T-helper 1 cell (primary cell): Measurements from ENCODE around the gene CGB3.
"Not testable (repeated sequence)": the region's sequence is repeated elsewhere in the genome, so short reads cannot be mapped to it uniquely, and the experiment has no call there.

Experiments used
- DNase-seq, 5 donors: peaks; one replicate each; pipeline ENCODE4 v3.0.0-alpha.2; 2012 to 2020

CGB3 gene

GRCh38 chr19:49042177-49042576 is 18.0 kb upstream of the CGB3 start:
- DNase-seq: no peak

GRCh38 chr19:49039736-49040135 is 15.6 kb upstream of the CGB3 start:
- not testable (repeated sequence) for DNase-seq

- DNase-seq: not testable (repeated sequence)
These were observed 14.6 kb upstream of the CGB3 start for GRCh38 chr19:49038557-49039276.

GRCh38 chr19:49038111-49038510 is 14.0 kb upstream of the CGB3 start:
- not testable (repeated sequence) for DNase-seq

GRCh38 chr19:49036815-49037214 is 12.7 kb upstream of the CGB3 start, which contains the start of gene CGB1:
CGB1 (minus strand) TSS chr19:49036895; CDS start chr19:49036711, 184 bp downstream.
- DNase-seq: peak in 1 of 5 donors; percentile 57

GRCh38 chr19:49031642-49032301 is 7.6 kb upstream of the CGB3 start, which contains the start of gene CGB2:
CGB2 (plus strand) TSS chr19:49031890; CDS start chr19:49032096, 206 bp downstream.
- DNase-seq: peak in 3 of 5 donors; percentile 25 to 77 (median 40)

- DNase-seq: not testable (repeated sequence)
These were observed 6.2 kb upstream of the CGB3 start for GRCh38 chr19:49030323-49030722.

GRCh38 chr19:49029749-49030148 is 5.6 kb upstream of the CGB3 start:
- DNase-seq: not testable (repeated sequence)

GRCh38 chr19:49028686-49029085 is 4.6 kb upstream of the CGB3 start:
- DNase-seq: not testable (repeated sequence)

- DNase-seq: not testable (repeated sequence)
These were observed 1.5 kb upstream of the CGB3 start for GRCh38 chr19:49025599-49025998.

GRCh38 chr19:49025088-49025487 is 955 bp upstream of the CGB3 start:
- not testable (repeated sequence) for DNase-seq

- no peak for DNase-seq
These were observed 2.0 kb downstream of the CGB3 start for GRCh38 chr19:49022116-49022515.

GRCh38 chr19:49020931-49021895 is 2.9 kb downstream of the CGB3 start:
- DNase-seq: no peak

GRCh38 chr19:49020342-49020741 is 3.8 kb downstream of the CGB3 start:
- DNase-seq: no peak

- DNase-seq: peak; percentile 41 to 60 (median 51)
These were observed 4.7 kb downstream of the CGB3 start for GRCh38 chr19:49019242-49019932.

- DNase-seq: not testable (repeated sequence)
These were observed 5.5 kb downstream of the CGB3 start for GRCh38 chr19:49018388-49019241.

GRCh38 chr19:49017666-49018351 is 6.3 kb downstream of the CGB3 start:
- peak; percentile 42 to 61 (median 56) for DNase-seq

- DNase-seq: no peak
These were observed 7.0 kb downstream of the CGB3 start, which contains the start of gene LHB for GRCh38 chr19:49017041-49017665. LHB (minus strand) TSS chr19:49017091; CDS start chr19:49017081, 10 bp downstream.

- DNase-seq: no peak
These were observed 7.9 kb downstream of the CGB3 start for GRCh38 chr19:49016067-49016839.
